ENCODE data around the gene UBASH3B.
"Not testable (repeated sequence)": the region's sequence is repeated elsewhere in the genome, so short reads cannot be mapped to it uniquely, and the experiment has no call there.

UBASH3B gene

GRCh38 chr11:122709039-122709760 lies 53.7 kb downstream of the UBASH3B start:
- no peak for DNase-seq

GRCh38 chr11:122711362-122711761 lies 55.8 kb downstream of the UBASH3B start:
- no peak for DNase-seq

- DNase-seq, result no peak
These were observed 56.4 kb downstream of the UBASH3B start for GRCh38 chr11:122711831-122712381.

GRCh38 chr11:122714004-122714403 lies 58.5 kb downstream of the UBASH3B start:
- no peak for DNase-seq

- no peak for DNase-seq
These were observed 59.0 kb downstream of the UBASH3B start for GRCh38 chr11:122714484-122714883.

GRCh38 chr11:122715548-122716440 lies 60.3 kb downstream of the UBASH3B start:
- no peak for DNase-seq

GRCh38 chr11:122717264-122717867 lies 61.8 kb downstream of the UBASH3B start:
- DNase-seq, result no peak

GRCh38 chr11:122720107-122720881 lies 64.8 kb downstream of the UBASH3B start:
- DNase-seq, result no peak

DNA sequence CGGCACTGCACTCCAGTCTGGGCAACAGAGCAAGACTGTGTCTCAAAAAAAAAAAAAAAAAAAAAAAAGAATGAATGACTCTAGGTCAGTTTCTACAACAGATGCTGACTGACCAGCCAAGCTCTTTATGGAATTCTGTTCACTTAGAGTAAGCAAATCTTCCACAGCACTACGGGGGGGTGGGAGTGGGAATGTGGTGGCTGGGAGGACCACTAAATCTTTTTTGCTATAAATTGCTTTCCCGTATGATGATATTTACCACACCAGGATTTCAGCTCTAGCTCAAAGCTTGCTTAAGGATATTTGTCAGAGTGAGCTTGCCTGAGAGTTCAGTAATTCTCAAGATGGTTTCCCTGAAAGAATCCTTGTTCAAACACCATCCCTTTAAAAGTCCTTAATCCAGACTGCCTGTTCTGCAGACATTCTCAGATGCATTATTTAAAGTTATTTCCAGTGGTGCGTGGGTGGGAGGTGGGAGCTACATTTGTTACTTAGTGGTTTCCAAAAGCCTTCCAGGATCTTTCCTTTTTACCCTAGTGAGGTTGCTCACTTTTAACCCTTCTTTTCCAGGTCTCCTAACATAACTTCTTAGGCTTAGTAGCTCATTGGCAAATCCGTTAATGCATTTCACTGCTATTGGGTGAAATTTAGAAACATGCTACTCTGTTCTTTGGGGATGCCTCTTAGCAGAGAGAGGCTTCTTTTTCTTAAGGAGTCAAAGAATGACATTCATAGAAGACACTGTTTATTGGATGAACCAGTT lies 65.9 kb downstream of the UBASH3B start:
- no peak for DNase-seq

GRCh38 chr11:122721964-122722266 lies 66.4 kb downstream of the UBASH3B start:
- no peak for DNase-seq

- no peak for DNase-seq
These were observed 67.6 kb downstream of the UBASH3B start for GRCh38 chr11:122723106-122723505.

- no peak for DNase-seq
These were observed 68.1 kb downstream of the UBASH3B start for GRCh38 chr11:122723576-122723975.

GRCh38 chr11:122724520-122724919 lies 69.0 kb downstream of the UBASH3B start:
- DNase-seq, result no peak

DNA sequence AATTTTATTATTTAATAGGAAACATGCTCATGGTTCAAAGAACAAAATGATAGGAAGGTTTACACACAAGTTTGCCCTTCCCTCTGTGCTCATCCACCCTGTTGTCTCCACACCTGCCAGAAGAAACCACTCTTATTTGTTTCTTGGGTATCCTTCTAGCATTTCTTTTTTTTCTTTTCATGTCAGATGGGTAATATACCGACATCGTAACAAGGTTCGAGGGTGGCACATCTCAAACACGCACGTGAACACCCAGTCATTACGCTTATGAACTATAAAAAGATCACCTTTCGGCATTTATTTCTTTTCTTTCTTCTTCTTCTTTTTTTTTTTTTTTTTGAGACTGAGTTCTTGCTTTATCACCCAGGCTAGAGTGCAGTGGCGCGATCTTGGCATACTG lies 70.5 kb downstream of the UBASH3B start:
- no peak for DNase-seq

DNA sequence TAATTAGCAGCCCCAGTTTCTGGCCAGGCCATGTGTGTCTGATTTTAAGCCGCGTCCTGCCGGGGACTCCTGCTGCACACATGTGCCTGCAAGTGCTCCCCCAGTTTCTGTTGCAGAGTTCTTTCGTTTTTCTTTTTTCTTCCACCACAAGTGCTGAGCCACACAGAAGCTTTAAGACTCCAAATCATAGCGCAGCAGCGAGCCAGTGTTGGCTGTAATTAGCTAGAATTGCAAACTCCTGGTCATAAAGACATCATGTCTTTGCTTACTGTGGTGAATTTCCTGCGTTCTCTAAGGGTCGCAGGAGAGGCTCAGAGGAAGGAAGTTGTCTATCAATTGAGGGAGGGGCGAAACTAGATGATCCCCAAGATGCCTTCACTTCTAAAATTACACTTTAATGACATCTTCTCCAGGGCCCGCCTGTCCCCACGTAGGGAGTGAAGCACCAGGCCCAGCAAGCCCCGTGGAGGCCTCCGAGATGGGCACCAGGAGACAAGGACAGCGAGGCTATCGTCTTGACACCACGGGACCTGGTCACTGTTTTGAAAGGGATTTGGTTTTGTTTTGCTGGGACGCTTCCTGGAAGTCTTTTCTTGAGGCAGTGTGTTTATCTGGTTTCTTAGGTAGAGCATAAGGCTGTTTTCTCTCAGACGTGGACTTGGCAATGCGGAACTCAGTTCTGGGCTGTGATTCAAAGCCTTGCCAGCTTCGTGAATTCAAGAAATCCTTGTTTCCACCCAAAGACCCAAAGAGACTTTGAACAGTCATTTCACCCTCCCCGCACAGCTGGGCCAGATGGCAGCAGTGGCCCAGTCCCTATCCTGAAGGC lies 71.8 kb downstream of the UBASH3B start:
- no peak for DNase-seq

DNA sequence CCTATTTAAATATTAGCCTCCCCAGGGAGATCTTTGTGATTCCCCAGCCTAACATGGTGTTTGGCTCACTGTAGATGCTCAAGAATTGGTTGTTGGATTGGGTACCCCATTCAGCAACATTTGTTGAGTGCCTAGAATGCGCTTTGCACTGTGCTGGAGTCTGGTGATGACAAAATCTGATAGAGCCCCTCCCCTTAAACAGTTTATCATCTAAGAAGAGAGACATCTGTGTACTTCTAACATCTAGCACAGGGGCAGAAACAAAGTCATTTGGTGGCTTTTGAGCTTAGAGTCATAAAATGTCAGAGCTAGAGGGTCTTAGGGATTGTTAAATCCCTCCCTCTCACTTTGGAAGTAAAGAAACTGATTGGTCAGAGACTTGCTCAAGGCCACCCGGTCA lies 73.0 kb downstream of the UBASH3B start:
- DNase-seq, result no peak

GRCh38 chr11:122729139-122729538 lies 73.6 kb downstream of the UBASH3B start:
- DNase-seq, result no peak

DNA sequence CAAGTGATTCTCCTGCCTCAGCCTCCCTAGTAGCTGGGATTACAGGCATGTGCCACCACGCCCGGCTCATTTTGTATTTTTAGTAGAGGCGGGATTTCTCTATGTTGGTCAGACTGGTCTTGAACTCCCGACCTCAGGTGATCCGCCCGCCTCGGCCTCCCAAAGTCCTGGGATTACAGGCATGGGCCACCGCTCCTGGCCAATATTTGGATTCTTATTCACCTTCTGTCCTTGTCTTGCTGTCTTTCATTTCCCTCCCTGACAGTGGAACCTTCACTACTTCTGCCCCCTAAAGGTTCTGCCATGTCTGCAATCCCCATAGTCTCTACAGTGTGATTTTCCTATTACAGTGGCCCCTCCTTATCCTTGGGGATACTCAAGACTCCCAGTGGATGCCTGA lies 75.2 kb downstream of the UBASH3B start:
- not testable (repeated sequence) for DNase-seq

DNA sequence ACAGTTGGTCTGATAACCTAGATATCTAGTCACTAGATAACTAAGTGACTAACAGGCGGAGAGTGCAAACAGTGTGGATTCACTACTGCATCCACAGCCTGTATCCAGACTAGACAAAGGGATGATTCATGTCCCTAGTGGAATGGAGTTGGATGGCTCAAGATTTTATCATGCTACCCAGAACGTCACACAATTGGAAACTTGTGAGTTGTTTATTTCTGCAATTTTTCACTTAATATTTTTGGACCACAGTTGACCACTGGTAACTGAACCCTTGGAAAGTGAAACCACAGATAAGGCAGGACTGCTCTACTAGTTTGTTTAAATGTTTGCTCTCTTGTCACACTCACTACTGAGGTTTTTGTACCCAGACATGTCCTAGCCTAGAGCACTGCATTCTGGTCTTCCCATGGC lies 76.0 kb downstream of the UBASH3B start:
- DNase-seq, result no peak

All from right kidney (tissue), 1 donor.